Nucleus accumbens (tissue), 56 donors: ENCODE measurements around the gene STK26.
A peak's percentile ranks its signal among the peaks of the same experiment; 100 is the strongest.
"Not testable (repeated sequence)": the region's sequence is repeated elsewhere in the genome, so short reads cannot be mapped to it uniquely, and the experiment has no call there.

Experiments used
- DNase-seq, 56 donors: peaks; one replicate each; lab custom pipeline; 2025; lab: John Stamatoyannopoulos, UW

Gene STK26

GRCh38 chrX:132092439-132093065 is 69.5 kb downstream of the STK26 start:
- DNase-seq, result peak in 33 of 56 donors; percentile 0 to 70 (median 4)

DNA sequence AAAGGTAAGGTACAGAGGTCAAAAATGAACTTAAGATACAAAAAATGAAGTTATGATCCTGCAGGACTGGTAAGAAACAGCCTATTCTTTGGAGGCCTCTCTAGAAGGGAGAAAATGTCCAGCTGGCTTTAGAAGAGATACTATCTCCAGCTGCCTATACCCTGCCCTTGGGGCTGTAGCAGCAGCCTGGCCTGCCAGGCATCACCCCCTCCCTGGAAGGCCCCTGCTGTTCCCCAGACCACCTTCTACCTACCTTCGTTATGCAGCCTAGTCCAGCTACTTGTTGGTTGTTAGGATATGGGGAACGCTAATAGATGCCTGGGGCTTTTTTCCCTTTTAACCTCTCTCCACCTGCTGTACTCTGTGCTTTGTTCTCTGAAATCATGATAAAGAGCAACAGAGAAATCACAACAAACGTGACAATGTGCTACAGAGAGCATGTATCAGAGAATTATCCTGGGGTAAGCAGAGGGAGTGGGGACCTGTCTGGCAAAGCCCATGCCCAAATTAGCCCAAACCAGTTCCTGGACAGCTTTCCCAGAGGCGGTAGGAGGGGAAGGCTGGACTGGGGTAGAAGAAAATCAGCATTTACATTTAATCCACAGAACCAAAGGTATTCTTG is 70.2 kb downstream of the STK26 start:
- no peak for DNase-seq

GRCh38 chrX:132094164-132094563 is 71.1 kb downstream of the STK26 start:
- no peak for DNase-seq

DNA sequence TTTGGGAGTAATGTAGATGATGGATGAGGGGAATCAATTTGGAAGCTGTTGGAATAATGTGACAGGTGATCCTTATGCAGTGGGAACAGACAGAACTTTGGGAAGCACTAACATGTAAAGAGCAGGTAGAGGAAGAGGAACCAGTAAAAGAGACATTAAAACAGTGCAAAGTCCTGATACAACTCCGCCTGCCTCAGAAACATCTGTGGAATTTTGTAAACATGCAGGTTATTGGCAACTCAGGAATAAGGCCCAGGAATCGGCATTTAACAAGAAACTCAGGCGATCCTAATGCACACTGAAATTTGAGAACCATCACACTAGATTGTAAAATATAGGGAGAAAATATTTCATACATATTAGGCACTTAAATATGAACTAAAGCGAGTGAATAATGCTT is 75.6 kb downstream of the STK26 start:
- DNase-seq, result not testable (repeated sequence)

DNA sequence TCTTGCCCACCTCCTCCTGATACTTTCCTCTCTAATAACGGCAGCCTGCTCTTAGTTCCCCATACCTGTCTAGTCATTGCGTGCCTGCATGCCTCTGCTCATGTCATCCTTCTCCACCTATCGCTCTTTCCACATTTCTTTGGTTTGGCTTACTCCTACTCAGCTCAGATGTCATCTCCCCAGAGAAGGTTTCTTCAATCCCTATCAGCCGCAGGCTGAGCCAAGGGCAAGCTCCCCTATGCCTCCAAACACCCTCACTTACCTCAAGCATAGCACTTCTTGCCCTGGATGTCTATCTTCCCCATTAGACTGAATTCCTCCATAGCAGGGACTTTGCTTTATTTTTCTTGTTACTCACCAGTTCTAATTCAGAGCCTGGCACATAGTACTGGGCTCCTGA is 78.1 kb downstream of the STK26 start:
- no peak for DNase-seq

- no peak for DNase-seq
Measured at GRCh38 chrX:132101799-132102198, 78.7 kb downstream of the STK26 start.

GRCh38 chrX:132107291-132107690 is 84.2 kb downstream of the STK26 start:
- DNase-seq, result no peak

DNA sequence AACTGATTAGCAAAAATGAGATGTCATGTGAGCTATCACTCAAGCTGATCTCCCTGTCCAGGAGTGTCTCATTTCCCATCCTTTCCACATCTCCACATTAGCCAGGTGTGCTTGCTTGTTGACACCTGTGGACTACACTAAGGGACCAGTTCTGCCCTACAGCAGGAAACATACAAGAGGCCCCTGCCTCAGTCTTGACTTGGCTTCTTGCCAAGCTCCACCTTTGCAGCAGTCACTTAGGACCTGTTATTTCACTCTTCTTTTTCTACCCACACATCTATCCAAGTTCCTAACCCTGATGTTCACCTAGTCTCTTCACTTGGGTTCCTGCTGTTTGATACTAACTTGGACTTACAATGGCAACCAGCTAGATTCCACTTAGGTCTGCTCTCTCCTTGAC is 91.5 kb downstream of the STK26 start:
- DNase-seq, result no peak

GRCh38 chrX:132115792-132116191 is 92.7 kb downstream of the STK26 start:
- no peak for DNase-seq

DNA sequence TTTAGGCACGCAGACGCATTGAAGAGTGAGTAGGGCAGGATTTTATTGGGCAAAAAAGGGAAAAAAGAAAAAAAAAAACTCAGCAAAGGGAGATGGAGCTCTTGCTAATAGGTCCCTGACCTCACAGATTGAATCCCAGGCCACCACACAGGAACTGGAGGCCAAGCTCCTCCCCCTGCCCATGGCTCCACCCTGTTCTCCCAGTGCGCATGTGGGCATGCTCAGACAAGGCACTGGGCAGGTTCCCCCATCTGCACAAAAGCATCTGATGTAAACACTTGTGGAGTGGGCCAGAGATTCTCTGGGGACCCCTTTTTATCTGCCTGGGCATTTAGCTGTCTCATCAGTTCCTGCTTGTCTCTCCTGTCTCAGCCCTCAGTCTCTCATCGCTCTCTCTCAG is 95.3 kb downstream of the STK26 start:
- no peak for DNase-seq

GRCh38 chrX:132119283-132119682 is 96.2 kb downstream of the STK26 start:
- DNase-seq, result no peak

- DNase-seq, result no peak
Measured at GRCh38 chrX:132119821-132120515, 96.9 kb downstream of the STK26 start.

- DNase-seq, result no peak
Measured at GRCh38 chrX:132120913-132121312, 97.8 kb downstream of the STK26 start.
